Endothelial cell of umbilical vein (primary cell): ENCODE data around the gene DSE.

Source experiments
- CTCF ChIP-seq, 2 donors: IDR thresholded peaks; 1 replicate in 1 of 2; 2 replicates in 1 of 2; pipeline ENCODE4 v1.5.1; 2011; ENCODE audit warnings: low read length in 2 of 2, mild to moderate bottlenecking in 2 of 2, moderate library complexity in 2 of 2, control low read depth in 1 of 2, inconsistent platforms in 1 of 2, low read depth in 1 of 2; ENCODE audit not compliant: insufficient read depth in 1 of 2; ENCODE audit errors: extremely low read depth in 1 of 2
- FOS ChIP-seq: IDR thresholded peaks from 2 replicates; pipeline ENCODE4 v1.6.1; 2011; ENCODE audit warnings: mild to moderate bottlenecking, low read length, moderate library complexity, borderline replicate concordance; ENCODE audit not compliant: insufficient read depth
- POLR2AphosphoS5 ChIP-seq: IDR thresholded peaks from 2 replicates; pipeline ENCODE4 v1.6.1; 2012; ENCODE audit warnings: low read depth, mild to moderate bottlenecking, control low read depth, low read length, moderate library complexity; ENCODE audit not compliant: insufficient read depth

- TF ChIP-seq CTCF (IDR thresholded peaks at IDR 0.05; ENCODE audit: extremely low read depth in 1 of 2, insufficient read depth in 1 of 2, low read depth in 1 of 2, low read length in 2 of 2) (no peak), FOS (no peak), POLR2AphosphoS5 (no peak)
Observed at GRCh38 chr6:116400328-116400727, 29.6 kb downstream of the DSE start.
